ENCODE results near the gene KDM4C. TPM values are rescaled to one million over a fixed set of nuclear protein-coding genes. Genes with fewer than 3 reads are reported as not detected.

Gene KDM4C
- total RNA-seq, 4 donors from 2014 or later = 32.3 to 41.4 (median 35.3) TPM

DNA sequence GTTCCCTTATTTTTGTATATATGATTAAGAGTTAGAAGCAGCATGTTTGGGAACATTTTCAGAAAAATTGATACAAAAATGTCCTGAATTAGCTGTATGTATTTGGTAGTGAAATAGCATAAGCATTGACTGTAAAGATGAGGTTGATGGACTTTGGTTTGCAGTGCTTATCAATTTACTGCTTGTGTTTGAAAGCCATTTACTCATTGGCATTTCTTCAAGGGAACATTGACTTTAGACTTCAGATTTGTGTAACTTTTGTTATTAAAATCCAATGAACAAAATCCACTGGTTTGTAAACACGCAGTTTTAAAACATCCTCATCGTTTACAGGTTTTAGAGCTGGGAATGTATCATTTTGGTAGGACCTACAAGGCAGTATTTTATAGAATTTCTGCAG is 61.3 kb downstream of the KDM4C start:
- no peak for TF ChIP-seq CTCF (IDR thresholded peaks at IDR 0.05)
- WGBS, 2 donors = 91 to 99% methylated on average over 2 of the region's 2 CpGs

GRCh38 chr9:6819529-6819928 is 61.8 kb downstream of the KDM4C start:
- no peak overlapping the region for H3K4me3 ChIP-seq (ENCODE audit: low read depth, poor library complexity, severe bottlenecking)
- 92 to 95% methylated on average over 3 of the region's 3 CpGs for WGBS, 2 donors
- DNase-seq (ENCODE audit: low spot score in 2 of 2) = no peak
- intact Hi-C loops (cut with DNase I; ENCODE audit: low total_unique reads) = no loop called here
- TF ChIP-seq POLR2A (IDR thresholded peaks at IDR 0.05) = no peak
- no peak for TF ChIP-seq CTCF (IDR thresholded peaks at IDR 0.05)

More for the DNA sequence above, 61.3 kb downstream of the KDM4C start:
- H3K4me3 ChIP-seq (ENCODE audit: low read depth, poor library complexity, severe bottlenecking) = no peak overlapping the region
- intact Hi-C loops (cut with DNase I; ENCODE audit: low total_unique reads) = no loop called here
- DNase-seq (ENCODE audit: low spot score in 2 of 2) = no peak

DNA sequence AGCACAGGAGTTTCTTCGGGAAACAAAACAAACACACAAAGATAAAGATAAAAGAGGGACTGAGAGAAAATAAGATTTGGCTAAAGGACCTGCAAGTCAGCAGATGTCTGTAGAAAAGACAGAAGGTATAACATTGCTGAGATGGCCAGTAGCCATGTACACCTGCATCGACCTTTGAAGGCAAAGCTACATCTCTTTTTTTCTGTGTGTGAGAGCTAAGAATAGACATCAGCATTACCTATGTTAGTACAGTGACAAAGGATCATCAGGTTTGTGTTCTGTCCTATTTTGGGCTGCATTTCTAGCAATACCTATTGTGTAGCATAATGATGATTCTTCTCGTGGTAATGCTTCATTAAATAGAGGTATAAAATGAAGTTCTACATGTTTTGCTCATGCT is 64.9 kb downstream of the KDM4C start:
- intact Hi-C loops (cut with DNase I; ENCODE audit: low total_unique reads) = no loop called here
- no peak for TF ChIP-seq CTCF (IDR thresholded peaks at IDR 0.05)
- TF ChIP-seq POLR2A (IDR thresholded peaks at IDR 0.05) = no peak
- no peak overlapping the region for H3K4me3 ChIP-seq (ENCODE audit: low read depth, poor library complexity, severe bottlenecking)
- no peak for DNase-seq (ENCODE audit: low spot score in 2 of 2)
- WGBS, 2 donors = 85 to 90% methylated on average over 3 of the region's 3 CpGs

DNA sequence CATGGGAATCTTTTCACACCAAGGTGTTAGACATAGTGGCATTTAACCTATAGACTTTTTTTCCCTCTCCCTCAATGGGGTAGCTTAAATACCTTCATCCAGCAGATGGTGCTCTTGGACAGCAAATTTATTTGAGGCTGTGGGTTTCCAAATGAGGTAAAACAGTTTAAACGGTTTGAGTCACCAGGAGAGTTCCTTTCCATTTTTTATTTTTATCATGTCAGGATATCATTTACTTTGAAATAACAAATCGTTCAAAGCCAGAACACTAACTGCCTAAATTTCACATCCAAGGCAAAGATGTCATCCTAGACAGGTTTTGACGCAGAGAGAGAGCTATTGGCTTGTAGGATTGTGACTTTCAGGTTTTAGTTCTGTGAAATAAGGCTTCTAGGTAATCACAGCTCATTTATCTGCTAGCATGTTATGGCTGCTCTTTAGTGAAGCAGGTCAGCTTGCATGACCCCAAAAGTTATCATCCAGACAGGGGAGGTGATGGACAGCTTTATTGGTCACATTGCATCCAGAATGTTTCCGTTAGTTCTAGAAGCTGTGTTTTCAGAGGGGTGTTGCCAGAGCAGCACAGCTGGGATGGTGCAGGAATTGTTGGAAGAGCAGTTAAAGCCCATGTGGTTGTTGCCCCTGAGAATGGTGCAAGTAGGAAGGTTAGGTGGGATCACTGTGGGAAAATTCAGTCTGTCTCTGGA is 69.8 kb downstream of the KDM4C start:
- TF ChIP-seq POLR2A (IDR thresholded peaks at IDR 0.05) = no peak
- no peak for TF ChIP-seq CTCF (IDR thresholded peaks at IDR 0.05)
- intact Hi-C loops (cut with DNase I; ENCODE audit: low total_unique reads) = no loop called here
- WGBS, 2 donors = 50 to 52% methylated on average over 4 of the region's 4 CpGs
- DNase-seq (ENCODE audit: low spot score in 2 of 2) = no peak
- H3K4me3 ChIP-seq (ENCODE audit: low read depth, poor library complexity, severe bottlenecking) = no peak overlapping the region

- intact Hi-C loops (cut with DNase I; ENCODE audit: low total_unique reads) = no loop called here
- no peak overlapping the region for H3K4me3 ChIP-seq (ENCODE audit: low read depth, poor library complexity, severe bottlenecking)
- TF ChIP-seq CTCF (IDR thresholded peaks at IDR 0.05) (no peak), POLR2A (IDR thresholded peaks at IDR 0.05) (no peak)
- WGBS, 2 donors = 94 to 97% methylated on average over 2 of the region's 2 CpGs
- DNase-seq (ENCODE audit: low spot score in 2 of 2) = no peak
Measured at GRCh38 chr9:6829027-6829426, 71.3 kb downstream of the KDM4C start.

DNA sequence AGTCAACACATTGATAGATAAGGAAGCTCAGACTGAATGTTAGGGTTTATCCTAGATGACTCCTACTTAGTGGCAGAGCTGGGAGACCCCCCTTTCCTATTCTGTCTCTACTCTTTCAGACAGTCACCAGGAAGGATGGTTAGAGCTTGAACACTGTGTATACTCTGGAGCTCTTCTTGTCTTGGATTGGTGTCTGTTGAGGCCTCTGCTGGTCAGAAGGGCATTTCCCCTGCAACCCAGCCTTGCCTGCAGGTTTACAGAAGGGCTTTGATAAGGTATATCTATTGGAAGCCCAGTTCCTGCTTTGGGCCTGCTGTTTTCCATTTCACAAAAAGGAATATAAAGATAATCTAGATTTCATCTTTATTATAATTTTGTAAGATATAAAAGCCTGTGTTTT is 71.8 kb downstream of the KDM4C start:
- no peak for DNase-seq (ENCODE audit: low spot score in 2 of 2)
- TF ChIP-seq CTCF (IDR thresholded peaks at IDR 0.05) = no peak
- TF ChIP-seq POLR2A (IDR thresholded peaks at IDR 0.05) = no peak
- intact Hi-C loops (cut with DNase I; ENCODE audit: low total_unique reads) = no loop called here
- H3K4me3 ChIP-seq (ENCODE audit: low read depth, poor library complexity, severe bottlenecking) = no peak overlapping the region
